ENCODE measurements around the gene GAB2.

The GAB2 gene

GRCh38 chr11:78220218-78221157 lies 197.1 kb downstream of the GAB2 start:
- no peak for DNase-seq (ENCODE audit: low spot score)

GRCh38 chr11:78219493-78220217 lies 198.0 kb downstream of the GAB2 start:
- no peak for DNase-seq (ENCODE audit: low spot score)

- DNase-seq (ENCODE audit: low spot score): no peak
Measured at GRCh38 chr11:78218707-78219492, 198.7 kb downstream of the GAB2 start.

- DNase-seq (ENCODE audit: low spot score): no peak
Measured at GRCh38 chr11:78217650-78218541, 199.7 kb downstream of the GAB2 start.

GRCh38 chr11:78216571-78217287 lies 200.9 kb downstream of the GAB2 start:
- DNase-seq (ENCODE audit: low spot score): no peak

GRCh38 chr11:78216021-78216420 lies 201.6 kb downstream of the GAB2 start:
- no peak for DNase-seq (ENCODE audit: low spot score)

GRCh38 chr11:78214331-78215194 lies 203.1 kb downstream of the GAB2 start:
- DNase-seq (ENCODE audit: low spot score): no peak

GRCh38 chr11:78213526-78214330 lies 203.9 kb downstream of the GAB2 start:
- DNase-seq (ENCODE audit: low spot score): no peak

- DNase-seq (ENCODE audit: low spot score): no peak
Measured at GRCh38 chr11:78212586-78213371, 204.8 kb downstream of the GAB2 start.

- no peak for DNase-seq (ENCODE audit: low spot score)
Measured at GRCh38 chr11:78211565-78211964, 206.1 kb downstream of the GAB2 start.

- no peak for DNase-seq (ENCODE audit: low spot score)
Measured at GRCh38 chr11:78210000-78210608, 207.5 kb downstream of the GAB2 start.

- no peak for DNase-seq (ENCODE audit: low spot score)
Measured at GRCh38 chr11:78209478-78209877, 208.1 kb downstream of the GAB2 start.

- no peak for DNase-seq (ENCODE audit: low spot score)
Measured at GRCh38 chr11:78208257-78209165, 209.1 kb downstream of the GAB2 start.

GRCh38 chr11:78207532-78208256 lies 209.9 kb downstream of the GAB2 start:
- DNase-seq (ENCODE audit: low spot score): no peak

GRCh38 chr11:78205691-78206090 lies 211.9 kb downstream of the GAB2 start:
- no peak for DNase-seq (ENCODE audit: low spot score)

- DNase-seq (ENCODE audit: low spot score): no peak
Measured at GRCh38 chr11:78205256-78205655, 212.4 kb downstream of the GAB2 start.

Measured in SW480 (cell line).